H9 (cell line): ENCODE data around the gene WSCD1. TPM values are rescaled to one million over a fixed set of nuclear protein-coding genes. Genes with fewer than 3 reads are reported as not detected.
A peak's percentile ranks its signal among the peaks of the same experiment; 100 is the strongest.

ENCODE experiments used
- DNase-seq: peaks from one replicate; pipeline ENCODE4 v3.0.0-alpha.2; 2017
- H2AFZ ChIP-seq: one replicate; pipeline ENCODE4 v1.6.1; 2013; ENCODE audit warnings: mild to moderate bottlenecking, low read length, control low read depth, moderate library complexity
- H2AK5ac ChIP-seq: 2 replicates; pipeline ENCODE4 v1.6.1; 2013; ENCODE audit warnings: low read length, control low read depth, mixed read lengths; ENCODE audit not compliant: insufficient read length
- H2BK120ac ChIP-seq: one replicate; pipeline ENCODE4 v1.6.1; 2013; ENCODE audit warnings: low read depth, mild to moderate bottlenecking, low read length, control low read depth, inconsistent platforms; ENCODE audit not compliant: poor library complexity, severe bottlenecking
- H2BK12ac ChIP-seq: 2 replicates; pipeline ENCODE4 v1.6.1; 2013; ENCODE audit warnings: low read length, control low read depth, mixed read lengths, low read depth; ENCODE audit not compliant: insufficient read length
- H2BK15ac ChIP-seq: 2 replicates; pipeline ENCODE4 v1.6.1; 2013; ENCODE audit warnings: low read depth, low read length, control low read depth
- H2BK20ac ChIP-seq: one replicate; pipeline ENCODE4 v1.6.1; 2013; ENCODE audit warnings: low read depth, mild to moderate bottlenecking, low read length, control low read depth, inconsistent platforms; ENCODE audit not compliant: poor library complexity, severe bottlenecking
- H2BK5ac ChIP-seq: 2 replicates; pipeline ENCODE4 v1.6.1; 2013; ENCODE audit warnings: low read length, control low read depth, mixed read lengths; ENCODE audit not compliant: insufficient read length
- H3K14ac ChIP-seq: 2 replicates; pipeline ENCODE4 v1.6.1; 2013; ENCODE audit warnings: low read length, control low read depth; ENCODE audit not compliant: insufficient read depth
- H3K18ac ChIP-seq: 2 replicates; pipeline ENCODE4 v1.6.1; 2013; ENCODE audit warnings: low read depth, mild to moderate bottlenecking, mixed read lengths, low read length, control low read depth; ENCODE audit not compliant: insufficient read length
- H3K23ac ChIP-seq: 2 replicates; pipeline ENCODE4 v1.6.1; 2013; ENCODE audit warnings: low read length, control low read depth, mixed read lengths, low read depth; ENCODE audit not compliant: insufficient read length
- H3K23me2 ChIP-seq: 2 replicates; pipeline ENCODE4 v1.6.1; 2013; ENCODE audit warnings: low read depth, mild to moderate bottlenecking, mixed read lengths, low read length, control low read depth; ENCODE audit not compliant: insufficient read length, poor library complexity, severe bottlenecking
- H3K27ac ChIP-seq: 2 replicates; pipeline ENCODE4 v1.5.1; 2013; ENCODE audit warnings: low read length, control low read depth, mixed read lengths, low read depth; ENCODE audit not compliant: insufficient read length
- H3K27me3 ChIP-seq: 2 replicates; pipeline ENCODE4 v1.6.1; 2013; ENCODE audit warnings: low read length, control low read depth, inconsistent platforms; ENCODE audit not compliant: insufficient read depth
- H3K4ac ChIP-seq: 2 replicates; pipeline ENCODE4 v1.6.1; 2013; ENCODE audit warnings: low read depth, mild to moderate bottlenecking, control low read depth, inconsistent platforms, low read length, moderate library complexity
- H3K4me1 ChIP-seq: 2 replicates; pipeline ENCODE4 v1.6.1; 2013; ENCODE audit warnings: low read length, control low read depth, inconsistent platforms; ENCODE audit not compliant: insufficient read depth
- H3K4me2 ChIP-seq: 2 replicates; pipeline ENCODE4 v1.6.1; 2013; ENCODE audit warnings: low read length, control low read depth, mixed read lengths; ENCODE audit not compliant: insufficient read length, insufficient read depth
- H3K56ac ChIP-seq: 2 replicates; pipeline ENCODE4 v1.6.1; 2013; ENCODE audit warnings: low read depth, mild to moderate bottlenecking, mixed read lengths, low read length, control low read depth; ENCODE audit not compliant: insufficient read length
- H3K79me1 ChIP-seq: 2 replicates; pipeline ENCODE4 v1.6.1; 2013; ENCODE audit warnings: low read depth, mild to moderate bottlenecking, moderate library complexity, low read length, control low read depth, inconsistent platforms; ENCODE audit not compliant: insufficient read depth, poor library complexity, severe bottlenecking
- H3K79me2 ChIP-seq: 2 replicates; pipeline ENCODE4 v1.6.1; 2013; ENCODE audit warnings: low read length, control low read depth, inconsistent platforms; ENCODE audit not compliant: insufficient read depth
- H3K9ac ChIP-seq: 2 replicates; pipeline ENCODE4 v1.6.1; 2013; ENCODE audit warnings: low read length, control low read depth, mixed read lengths; ENCODE audit not compliant: insufficient read length; ENCODE audit errors: extremely low read depth
- H3K9me3 ChIP-seq: one replicate; pipeline ENCODE4 v1.6.1; 2013; ENCODE audit warnings: low read depth, low read length, inconsistent platforms; ENCODE audit not compliant: control insufficient read depth
- H3T11ph ChIP-seq: one replicate; pipeline ENCODE4 v1.6.1; 2013; ENCODE audit warnings: mild to moderate bottlenecking, low read length, control low read depth, inconsistent platforms
- H4K20me1 ChIP-seq: one replicate; pipeline ENCODE4 v1.6.1; 2013; ENCODE audit not compliant: control insufficient read depth, insufficient read length, insufficient read depth
- H4K5ac ChIP-seq: 2 replicates; pipeline ENCODE4 v1.6.1; 2013; ENCODE audit warnings: low read depth, mild to moderate bottlenecking, mixed read lengths, low read length, control low read depth; ENCODE audit not compliant: insufficient read length
- H4K8ac ChIP-seq: replicated peaks from 2 replicates; pipeline ENCODE4 v1.6.1; 2013; ENCODE audit warnings: low read length, control low read depth, mixed read lengths, low read depth; ENCODE audit not compliant: insufficient read length
- H4K91ac ChIP-seq: 2 replicates; pipeline ENCODE4 v1.6.1; 2013; ENCODE audit warnings: low read depth, mild to moderate bottlenecking, moderate library complexity, mixed read lengths, low read length, control low read depth; ENCODE audit not compliant: insufficient read length
- H3K27ac Mint-ChIP-seq, 3 experiments: 2 replicates in 2 of 3; 3 replicates in 1 of 3; pipeline ENCODE4 v1.8.0; 2020 to 2021; ENCODE audit warnings: mixed read lengths in 3 of 3, mild to moderate bottlenecking in 1 of 3, moderate library complexity in 1 of 3
- H3K27me3 Mint-ChIP-seq: 2 replicates; pipeline ENCODE4 v1.8.0; 2021; ENCODE audit warnings: low read depth, mild to moderate bottlenecking, moderate library complexity, mixed read lengths
- H3K36me3 Mint-ChIP-seq, 3 experiments: 2 replicates in 2 of 3; 3 replicates in 1 of 3; pipeline ENCODE4 v1.8.0; 2020 to 2021; ENCODE audit warnings: low read depth in 3 of 3, mixed read lengths in 3 of 3; ENCODE audit not compliant: insufficient read depth in 1 of 3
- H3K4me1 Mint-ChIP-seq, 2 experiments: 2 replicates each; pipeline ENCODE4 v1.8.0; 2020; ENCODE audit warnings: mixed read lengths in 2 of 2
- H3K4me3 Mint-ChIP-seq, 2 experiments: 2 replicates in 1 of 2; 3 replicates in 1 of 2; pipeline ENCODE4 v1.8.0; 2020 to 2021; ENCODE audit warnings: mild to moderate bottlenecking in 2 of 2, mixed read lengths in 2 of 2, moderate library complexity in 1 of 2
- H3K9me3 Mint-ChIP-seq, 2 experiments: 2 replicates in 1 of 2; 3 replicates in 1 of 2; pipeline ENCODE4 v1.8.0; 2020; ENCODE audit warnings: mild to moderate bottlenecking in 2 of 2, mixed read lengths in 2 of 2, moderate library complexity in 1 of 2
- WGBS: extraction: QIAGEN DNeasy Blood & Tissue Kit; methylation state at CpG from one replicate; pipeline ENCODE4 v1.1.7; 2013; ENCODE audit warnings: missing lambda C conversion rate, low lambda C conversion rate, mixed read lengths; ENCODE audit not compliant: insufficient read length; ENCODE audit errors: extremely low coverage; 5-methylcytosine and 5-hydroxymethylcytosine counted together
- total RNA-seq: library from RNA; stranded (reverse); gene quantifications from 2 replicates; pipeline ENCODE4 v1.2.1, GENCODE V29; 2021
- TF ChIP-seq, protein P1 (sequence below): fragments of 200-600 bp; sonication (generic); conservative IDR thresholded peaks from 3 replicates; pipeline ENCODE4 v1.8.0; 2021; ENCODE audit warnings: antibody characterized with exemption, mild to moderate bottlenecking

Gene WSCD1
- total RNA-seq, 1 experiment from 2014 or later: 33.6 TPM

- no peaks in the 10 kb centered on the region for H3K9me3 Mint-ChIP-seq
- Histone ChIP-seq H2BK20ac (no peak overlapping the region), H3K4ac (no peak overlapping the region), H2BK15ac (no peak overlapping the region), H3K27ac (no peak overlapping the region), H4K5ac (no peak overlapping the region), H2BK12ac (no peak overlapping the region), H3K79me1 (no peaks in the 10 kb centered on the region), H3K56ac (no peak overlapping the region), H3K23me2 (peaks cover 5% of the 10 kb centered on the region), H3K18ac (no peak overlapping the region), H2AFZ (no peak overlapping the region), H2AK5ac (no peak overlapping the region), H3T11ph (no peak overlapping the region), H4K20me1 (no peaks in the 10 kb centered on the region), H3K9ac (no peak overlapping the region), H4K91ac (no peak overlapping the region), H3K4me2 (no peak overlapping the region), H3K79me2 (no peaks in the 10 kb centered on the region), H3K9me3 (no peaks in the 10 kb centered on the region), H2BK5ac (no peak overlapping the region), H2BK120ac (no peak overlapping the region), H3K4me1 (peaks cover 9% of the 10 kb centered on the region; the same call in 1 of the 2 replicates), H3K14ac (no peak overlapping the region; the same call in 1 of the 2 replicates), H4K8ac (no peak overlapping the region), H3K23ac (no peak overlapping the region), H3K27me3 (no peaks in the 10 kb centered on the region)
- TF ChIP-seq, protein P1, sequence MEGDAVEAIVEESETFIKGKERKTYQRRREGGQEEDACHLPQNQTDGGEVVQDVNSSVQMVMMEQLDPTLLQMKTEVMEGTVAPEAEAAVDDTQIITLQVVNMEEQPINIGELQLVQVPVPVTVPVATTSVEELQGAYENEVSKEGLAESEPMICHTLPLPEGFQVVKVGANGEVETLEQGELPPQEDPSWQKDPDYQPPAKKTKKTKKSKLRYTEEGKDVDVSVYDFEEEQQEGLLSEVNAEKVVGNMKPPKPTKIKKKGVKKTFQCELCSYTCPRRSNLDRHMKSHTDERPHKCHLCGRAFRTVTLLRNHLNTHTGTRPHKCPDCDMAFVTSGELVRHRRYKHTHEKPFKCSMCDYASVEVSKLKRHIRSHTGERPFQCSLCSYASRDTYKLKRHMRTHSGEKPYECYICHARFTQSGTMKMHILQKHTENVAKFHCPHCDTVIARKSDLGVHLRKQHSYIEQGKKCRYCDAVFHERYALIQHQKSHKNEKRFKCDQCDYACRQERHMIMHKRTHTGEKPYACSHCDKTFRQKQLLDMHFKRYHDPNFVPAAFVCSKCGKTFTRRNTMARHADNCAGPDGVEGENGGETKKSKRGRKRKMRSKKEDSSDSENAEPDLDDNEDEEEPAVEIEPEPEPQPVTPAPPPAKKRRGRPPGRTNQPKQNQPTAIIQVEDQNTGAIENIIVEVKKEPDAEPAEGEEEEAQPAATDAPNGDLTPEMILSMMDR: no peak
- peak overlapping the region in 1 of 3 experiments; percentile 6; a peak in 2 of 7 replicates for H3K27ac Mint-ChIP-seq
- no peak for DNase-seq
- peaks cover 24% of the 10 kb centered on the region in 2 experiments for H3K4me1 Mint-ChIP-seq
- no peaks in the 10 kb centered on the region for H3K27me3 Mint-ChIP-seq
- no peak overlapping the region for H3K4me3 Mint-ChIP-seq
- H3K36me3 Mint-ChIP-seq: peaks cover 51 to 68% (median 63%) of the 10 kb centered on the region in 3 experiments
- WGBS: no CpG with 5 or more reads among the region's 6 CpGs
Measured at GRCh38 chr17:6095501-6095900, 25.3 kb downstream of the WSCD1 start.
